Coronary artery (tissue), 2 donors: ENCODE measurements around the gene CCDC136.

ENCODE experiments used
- DNase-seq: peaks from one replicate; pipeline ENCODE4 v3.0.0-alpha.2; 2017; ENCODE audit warnings: low spot score
- H3K27ac ChIP-seq, 2 donors: fragments of 200-600 bp; sonication (generic); one replicate each; pipeline ENCODE4 v1.5.1; 2016 to 2019
- H3K4me3 ChIP-seq: fragments of 200-600 bp; sonication (generic); 2 replicates; pipeline ENCODE4 v1.5.1; 2016; ENCODE audit warnings: mild to moderate bottlenecking, moderate library complexity
- TF ChIP-seq, protein P1 (sequence below): fragments of 200-600 bp; sonication (generic); IDR thresholded peaks from one replicate; pipeline ENCODE4 v1.5.1; 2019; ENCODE audit warnings: antibody characterized with exemption

Gene CCDC136

GRCh38 chr7:128794436-128794835 lies 2.7 kb downstream of the CCDC136 start:
- TF ChIP-seq, protein P1, sequence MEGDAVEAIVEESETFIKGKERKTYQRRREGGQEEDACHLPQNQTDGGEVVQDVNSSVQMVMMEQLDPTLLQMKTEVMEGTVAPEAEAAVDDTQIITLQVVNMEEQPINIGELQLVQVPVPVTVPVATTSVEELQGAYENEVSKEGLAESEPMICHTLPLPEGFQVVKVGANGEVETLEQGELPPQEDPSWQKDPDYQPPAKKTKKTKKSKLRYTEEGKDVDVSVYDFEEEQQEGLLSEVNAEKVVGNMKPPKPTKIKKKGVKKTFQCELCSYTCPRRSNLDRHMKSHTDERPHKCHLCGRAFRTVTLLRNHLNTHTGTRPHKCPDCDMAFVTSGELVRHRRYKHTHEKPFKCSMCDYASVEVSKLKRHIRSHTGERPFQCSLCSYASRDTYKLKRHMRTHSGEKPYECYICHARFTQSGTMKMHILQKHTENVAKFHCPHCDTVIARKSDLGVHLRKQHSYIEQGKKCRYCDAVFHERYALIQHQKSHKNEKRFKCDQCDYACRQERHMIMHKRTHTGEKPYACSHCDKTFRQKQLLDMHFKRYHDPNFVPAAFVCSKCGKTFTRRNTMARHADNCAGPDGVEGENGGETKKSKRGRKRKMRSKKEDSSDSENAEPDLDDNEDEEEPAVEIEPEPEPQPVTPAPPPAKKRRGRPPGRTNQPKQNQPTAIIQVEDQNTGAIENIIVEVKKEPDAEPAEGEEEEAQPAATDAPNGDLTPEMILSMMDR = no peak
- Histone ChIP-seq H3K27ac (no peak overlapping the region), H3K4me3 (no peak overlapping the region)
- no peak for DNase-seq

DNA sequence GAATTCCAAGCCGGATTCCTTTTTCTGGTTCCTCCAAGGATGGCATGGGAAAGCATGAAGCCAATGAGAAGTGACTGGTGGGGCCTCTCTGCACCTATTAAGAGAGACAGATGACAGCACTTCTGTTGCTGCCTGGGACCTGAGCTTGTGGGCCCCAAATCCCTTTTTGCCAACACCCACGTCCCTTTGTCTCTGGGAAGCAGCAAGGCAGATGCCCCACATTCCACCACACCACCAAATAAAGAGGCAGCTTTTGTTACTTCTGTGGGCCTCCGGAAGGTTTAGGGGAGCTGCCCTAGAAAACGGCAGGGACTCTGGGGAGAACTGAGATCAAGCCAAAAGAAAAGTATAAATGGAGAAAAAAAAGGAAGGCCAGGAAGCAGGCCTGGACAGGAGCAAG lies 3.4 kb downstream of the CCDC136 start:
- Histone ChIP-seq H3K27ac (no peak overlapping the region), H3K4me3 (no peak overlapping the region)
- TF ChIP-seq, protein P1 = no peak
- DNase-seq = no peak

GRCh38 chr7:128796327-128796726 lies 4.6 kb downstream of the CCDC136 start:
- Histone ChIP-seq H3K27ac (no peak overlapping the region), H3K4me3 (no peak overlapping the region)
- TF ChIP-seq, protein P1 = no peak
- no peak for DNase-seq

- no peak for DNase-seq
- no peak overlapping the region for H3K27ac ChIP-seq
- no peak overlapping the region for H3K4me3 ChIP-seq
- TF ChIP-seq, protein P1 = no peak
Observed at GRCh38 chr7:128799451-128799850, 7.7 kb downstream of the CCDC136 start.

- Histone ChIP-seq H3K4me3 (no peak overlapping the region), H3K27ac (no peak overlapping the region)
- DNase-seq = no peak
- TF ChIP-seq, protein P1 = no peak
Observed at GRCh38 chr7:128800567-128800966, 8.8 kb downstream of the CCDC136 start.

DNA sequence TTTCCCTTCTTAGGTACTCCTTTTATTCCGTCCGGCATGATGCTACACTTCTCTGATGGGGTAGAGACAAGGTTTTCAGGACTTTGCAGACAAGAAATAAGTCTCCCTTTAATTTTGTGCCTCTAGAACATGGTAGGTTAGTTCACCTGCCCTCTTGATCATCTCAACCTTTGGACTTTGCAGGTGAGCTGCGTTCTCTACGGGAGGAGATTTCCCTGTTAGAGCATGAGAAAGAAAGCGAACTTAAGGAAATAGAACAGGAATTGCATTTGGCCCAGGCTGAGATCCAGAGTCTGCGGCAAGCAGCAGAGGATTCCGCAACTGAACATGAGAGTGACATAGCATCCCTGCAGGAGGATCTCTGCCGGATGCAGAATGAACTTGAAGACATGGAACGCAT lies 9.2 kb downstream of the CCDC136 start:
- H3K27ac ChIP-seq = no peak overlapping the region
- TF ChIP-seq, protein P1 = no peak
- no peak overlapping the region for H3K4me3 ChIP-seq
- no peak for DNase-seq

DNA sequence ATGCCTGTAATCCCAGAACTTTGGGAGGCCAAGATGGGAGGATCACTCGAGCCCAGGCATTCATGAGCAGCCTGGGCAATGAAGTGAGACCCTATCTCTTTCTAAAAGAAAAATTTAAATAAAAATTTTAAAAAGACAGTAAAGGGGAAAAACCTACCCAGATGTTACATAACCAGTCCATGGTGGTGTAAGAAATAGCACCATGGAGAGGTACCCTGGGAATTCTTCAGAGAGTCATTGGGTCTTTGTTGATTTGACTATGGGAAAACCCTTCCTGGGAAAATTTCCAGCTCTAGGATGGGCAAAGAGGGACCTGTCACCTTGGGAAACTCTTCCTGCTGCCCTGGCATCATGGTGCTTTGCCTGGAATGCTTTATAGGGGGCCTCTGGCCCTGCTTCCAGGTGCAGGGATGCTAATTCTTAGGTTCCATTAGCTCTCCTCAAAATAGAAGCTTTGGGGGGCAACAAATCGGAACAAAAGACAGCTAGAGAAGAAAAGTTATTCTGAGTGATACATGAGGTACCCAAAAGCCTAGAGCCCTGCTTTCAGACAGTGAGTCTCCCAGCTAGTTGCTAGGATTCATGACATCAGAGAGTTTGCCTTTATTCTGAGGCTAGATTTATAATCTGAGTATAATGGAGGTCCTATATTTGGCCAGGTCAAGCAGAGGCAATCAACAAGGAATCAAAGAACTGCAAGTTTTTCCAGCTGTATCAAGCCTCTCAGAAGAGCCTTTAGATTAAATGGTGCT lies 10.1 kb downstream of the CCDC136 start:
- TF ChIP-seq, protein P1 = no peak
- Histone ChIP-seq H3K27ac (no peak overlapping the region), H3K4me3 (no peak overlapping the region)
- no peak for DNase-seq
